Stimulated activated CD8-positive, alpha-beta memory T cell treated with anti-CD3 and anti-CD28 coated beads, Interleukin-15, amount 100 ng/mL, for 1 hour (primary cell): ENCODE results near the gene CDA.
A peak's percentile ranks its signal among the peaks of the same experiment; 100 is the strongest.

Experiments used
- DNase-seq: peaks from one replicate; pipeline ENCODE4 v3.0.0-alpha.2; 2020; ENCODE audit warnings: low read depth

The CDA gene

DNA sequence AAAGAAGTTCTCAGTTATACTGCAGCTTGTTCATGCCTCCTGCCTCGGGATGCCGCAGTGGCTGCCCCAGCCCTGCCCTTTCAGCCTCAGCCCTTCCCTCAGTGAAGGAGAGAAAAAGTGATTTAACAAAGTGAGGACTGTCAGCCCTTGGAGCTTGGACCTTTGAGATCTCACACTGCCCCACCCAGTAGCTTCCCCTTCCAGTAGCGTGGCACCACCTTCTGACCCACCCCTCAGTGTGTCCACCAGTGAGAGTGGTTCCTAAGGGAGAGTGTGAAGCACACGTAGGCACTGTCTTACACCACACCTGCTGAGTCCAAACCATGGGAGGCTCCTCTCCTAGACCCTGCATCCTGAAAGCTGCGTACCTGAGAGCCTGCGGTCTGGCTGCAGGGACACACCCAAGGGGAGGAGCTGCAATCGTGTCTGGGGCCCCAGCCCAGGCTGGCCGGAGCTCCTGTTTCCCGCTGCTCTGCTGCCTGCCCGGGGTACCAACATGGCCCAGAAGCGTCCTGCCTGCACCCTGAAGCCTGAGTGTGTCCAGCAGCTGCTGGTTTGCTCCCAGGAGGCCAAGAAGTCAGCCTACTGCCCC lies at the start of gene CDA:
Gene CDA, plus strand, starts transcription at position 464 of the 592 bp plus-strand sequence. Its CDS starts 33 bp downstream, at position 497.
- no peak for DNase-seq

DNA sequence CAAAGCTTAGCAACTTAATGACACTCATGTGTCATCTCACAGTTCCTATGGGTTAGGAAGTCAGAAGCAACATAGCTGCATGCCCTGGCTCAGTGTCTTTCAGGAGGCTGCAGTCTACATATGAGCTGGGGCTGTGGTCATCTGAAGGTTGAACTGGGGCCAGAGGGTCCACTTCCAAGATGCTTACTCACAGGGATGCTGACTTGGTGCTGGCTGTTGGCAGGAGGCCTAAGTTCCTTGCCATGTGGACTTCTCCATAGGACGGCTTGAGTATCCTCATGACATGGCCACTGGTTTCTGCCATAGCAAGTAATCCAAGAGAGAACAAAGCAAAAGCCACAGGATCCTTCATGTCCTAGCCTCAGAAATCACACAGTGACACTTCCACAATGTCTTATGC lies 48.6 kb upstream of the CDA start:
- no peak for DNase-seq

DNA sequence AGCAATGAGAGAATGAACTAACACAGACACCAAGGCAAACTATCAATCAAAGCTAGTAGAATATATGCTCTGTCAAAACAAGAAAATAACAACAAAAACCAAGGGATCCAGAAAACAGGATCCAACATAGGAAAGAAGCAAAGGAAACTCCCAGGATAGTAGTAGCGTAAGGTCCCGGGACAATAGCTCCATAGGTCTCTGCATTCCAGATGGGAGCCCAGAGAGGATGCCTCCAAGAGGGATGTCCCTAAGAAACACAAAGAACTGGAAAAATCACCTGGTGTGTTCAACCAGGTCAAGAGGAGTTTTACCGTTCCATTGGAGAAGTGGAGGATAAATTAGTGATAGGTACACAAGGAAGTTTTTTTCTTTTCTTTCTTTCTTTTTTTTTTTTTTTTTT lies 42.3 kb upstream of the CDA start:
- no peak for DNase-seq

DNA sequence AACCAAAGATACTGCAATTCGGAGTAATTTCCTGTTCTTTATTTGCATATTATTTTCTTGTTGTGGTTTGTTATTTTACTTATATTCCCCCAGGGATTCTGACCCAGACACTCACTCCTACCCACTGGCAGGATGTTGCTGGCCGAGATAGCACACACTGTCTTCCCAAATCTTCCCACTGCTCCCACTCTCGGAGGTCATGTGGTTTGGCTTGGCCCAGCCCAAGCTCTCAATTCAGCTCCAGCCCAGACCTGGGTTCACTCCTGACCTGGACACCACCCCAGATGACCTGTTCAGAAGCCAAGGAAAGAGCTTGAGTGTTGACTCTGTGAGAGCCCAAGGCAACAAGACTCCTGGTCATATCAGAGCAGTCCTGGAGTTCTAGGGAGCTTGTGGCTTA lies 37.7 kb upstream of the CDA start:
- DNase-seq = no peak

DNA sequence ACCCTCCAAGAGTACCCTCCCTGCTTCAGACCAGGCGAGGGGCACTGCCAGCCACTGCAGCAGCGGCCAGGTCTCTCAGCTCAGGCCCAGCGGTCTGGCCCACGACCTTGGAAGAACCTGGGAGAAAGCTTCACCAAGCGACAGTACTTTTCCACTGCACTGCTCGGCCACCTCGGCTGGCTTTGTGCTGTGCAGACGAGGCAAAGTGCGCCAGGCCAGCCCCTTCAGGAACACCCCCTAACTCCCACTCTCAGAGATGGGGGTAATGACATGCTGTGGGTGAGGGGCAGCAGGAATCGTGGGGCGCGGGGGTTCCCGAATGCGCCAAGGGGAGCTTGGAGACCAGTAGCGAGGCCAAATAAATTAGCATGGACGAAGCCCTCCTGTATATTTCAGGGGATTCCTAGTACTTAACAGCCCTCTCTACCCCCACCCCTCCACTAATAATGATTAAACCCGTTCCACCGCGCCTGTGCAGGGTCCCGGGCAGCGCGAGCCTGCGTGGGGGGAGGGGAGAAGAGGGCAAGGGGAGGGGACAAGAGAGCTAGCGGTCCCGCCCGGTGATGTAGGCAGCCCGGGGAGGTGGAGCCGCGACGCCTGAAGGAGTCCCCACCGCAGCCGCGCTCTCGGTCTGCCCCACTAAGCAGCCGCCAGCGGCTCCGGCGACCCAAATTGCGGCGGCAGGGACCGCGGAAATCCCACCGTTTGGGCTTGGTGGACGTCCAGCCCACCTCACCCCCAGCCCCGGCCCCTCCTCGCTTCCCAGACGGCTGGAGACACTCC lies 36.8 kb upstream of the CDA start, which contains the start of gene FAM43B:
Gene FAM43B, plus strand, starts transcription at position 629 of the 783 bp plus-strand sequence. CDS start 401 bp downstream, outside the sequence.
- no peak for DNase-seq

DNA sequence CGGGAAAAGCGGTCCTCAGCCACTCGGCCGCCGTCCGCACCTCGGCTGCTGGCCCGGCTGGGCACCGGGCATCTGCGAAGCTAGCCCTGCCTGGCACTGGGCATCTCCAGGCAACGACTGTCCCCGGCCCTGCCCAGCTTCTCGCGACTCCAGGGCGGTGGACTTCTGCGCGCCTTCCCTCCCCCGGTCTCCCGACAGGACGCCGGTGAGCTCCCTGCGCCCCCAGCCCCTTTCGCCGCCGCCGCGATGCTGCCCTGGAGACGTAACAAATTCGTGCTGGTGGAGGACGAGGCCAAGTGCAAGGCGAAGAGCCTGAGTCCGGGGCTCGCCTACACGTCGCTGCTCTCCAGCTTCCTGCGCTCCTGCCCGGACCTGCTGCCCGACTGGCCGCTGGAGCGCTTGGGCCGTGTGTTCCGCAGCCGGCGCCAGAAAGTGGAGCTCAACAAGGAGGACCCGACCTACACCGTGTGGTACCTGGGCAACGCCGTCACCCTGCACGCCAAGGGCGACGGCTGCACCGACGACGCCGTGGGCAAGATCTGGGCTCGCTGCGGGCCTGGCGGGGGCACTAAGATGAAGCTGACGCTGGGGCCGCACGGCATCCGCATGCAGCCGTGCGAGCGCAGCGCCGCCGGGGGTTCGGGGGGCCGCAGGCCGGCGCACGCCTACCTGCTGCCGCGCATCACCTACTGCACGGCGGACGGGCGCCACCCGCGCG lies 36.0 kb upstream of the CDA start:
- DNase-seq = no peak

DNA sequence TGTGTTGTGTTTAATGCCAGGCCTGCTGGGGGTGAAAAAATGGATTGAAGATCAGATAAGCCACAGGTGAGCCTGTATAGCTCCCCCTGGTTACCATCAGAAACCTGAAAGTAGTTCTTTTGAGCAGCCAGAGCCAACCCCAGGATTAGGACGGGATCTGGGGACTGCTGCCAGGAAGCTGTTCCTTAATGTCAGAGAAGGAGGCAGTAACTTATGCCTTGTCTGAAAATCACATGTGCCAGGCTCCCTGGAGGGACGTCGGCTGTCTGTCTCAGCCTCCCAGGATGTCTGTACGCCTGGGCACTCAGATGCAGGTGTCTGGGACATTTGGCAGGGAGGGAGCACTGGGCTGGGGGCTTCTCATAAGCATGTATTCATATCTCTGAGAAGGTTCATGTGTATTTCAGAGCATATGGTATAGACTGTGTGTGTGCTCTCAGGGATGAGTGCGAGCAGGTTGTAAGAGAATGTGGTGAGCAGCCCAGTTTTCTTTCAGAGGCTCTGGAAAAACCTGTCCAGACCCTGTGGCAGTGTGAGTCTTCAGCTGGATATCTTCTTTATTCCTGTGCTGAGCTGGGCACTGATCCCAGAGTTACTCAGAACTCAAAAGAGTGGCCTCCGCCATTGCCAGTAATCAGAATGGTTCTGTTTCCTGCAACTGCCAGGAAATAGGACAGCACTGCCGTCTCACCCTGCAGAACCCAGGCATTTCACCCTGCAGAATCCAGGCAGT lies 33.7 kb upstream of the CDA start:
- DNase-seq = no peak

DNA sequence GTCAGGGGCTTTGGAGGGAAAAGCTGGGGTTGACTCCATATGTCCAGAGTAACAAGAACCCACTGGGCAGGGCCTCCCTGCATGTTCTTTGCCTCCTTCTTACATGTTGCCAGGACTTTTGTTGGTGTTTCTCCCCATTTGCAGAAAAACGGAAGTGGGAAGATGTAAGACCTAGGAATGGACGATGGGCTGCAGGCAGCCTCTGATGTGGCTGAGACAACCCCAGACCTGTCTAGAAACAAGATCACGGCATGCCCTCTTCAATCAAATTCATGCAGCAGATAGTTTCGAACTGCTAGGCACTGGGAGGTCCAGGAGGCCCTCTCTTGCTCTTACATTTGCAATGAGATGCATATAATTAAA lies 33.2 kb upstream of the CDA start:
- DNase-seq = no peak

DNA sequence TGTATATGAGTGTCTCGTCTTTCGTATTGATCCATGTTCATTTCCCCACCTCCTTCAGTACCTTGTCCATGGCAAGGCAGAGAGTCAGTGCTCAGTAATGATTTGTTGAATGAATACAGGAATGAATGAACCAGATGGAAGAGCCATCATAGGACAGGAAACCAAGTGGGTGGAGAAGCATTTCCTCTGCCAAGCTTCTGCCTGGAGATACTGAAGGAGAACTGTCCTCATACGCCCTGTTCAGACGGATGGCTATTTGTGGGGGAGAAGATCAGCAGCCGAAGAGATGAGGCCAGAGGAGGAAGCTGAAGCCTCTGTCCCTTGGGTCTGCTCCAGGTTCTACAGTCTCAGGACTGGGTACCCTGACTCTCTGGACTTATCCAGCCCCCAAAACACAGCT lies 30.7 kb upstream of the CDA start:
- DNase-seq = no peak

DNA sequence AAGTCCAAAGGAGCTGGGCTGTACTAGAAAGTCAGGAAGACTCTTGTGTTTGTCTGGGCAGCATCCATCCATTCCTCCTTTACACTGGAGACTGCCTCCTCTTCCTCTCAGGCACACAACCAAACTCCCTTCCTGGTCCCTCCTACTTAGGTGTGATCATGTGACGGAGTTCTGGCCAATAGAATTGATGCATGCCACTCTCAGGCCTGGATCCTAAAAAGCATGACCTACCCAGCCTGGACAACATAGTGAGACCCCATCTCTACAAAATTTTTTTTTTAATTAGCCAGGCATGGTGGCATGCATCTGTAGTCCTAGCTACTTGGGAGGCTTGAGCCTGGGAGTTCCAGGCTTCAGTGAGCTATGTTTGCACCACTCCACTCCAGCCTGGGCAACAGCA lies 27.9 kb upstream of the CDA start:
- DNase-seq = no peak

DNA sequence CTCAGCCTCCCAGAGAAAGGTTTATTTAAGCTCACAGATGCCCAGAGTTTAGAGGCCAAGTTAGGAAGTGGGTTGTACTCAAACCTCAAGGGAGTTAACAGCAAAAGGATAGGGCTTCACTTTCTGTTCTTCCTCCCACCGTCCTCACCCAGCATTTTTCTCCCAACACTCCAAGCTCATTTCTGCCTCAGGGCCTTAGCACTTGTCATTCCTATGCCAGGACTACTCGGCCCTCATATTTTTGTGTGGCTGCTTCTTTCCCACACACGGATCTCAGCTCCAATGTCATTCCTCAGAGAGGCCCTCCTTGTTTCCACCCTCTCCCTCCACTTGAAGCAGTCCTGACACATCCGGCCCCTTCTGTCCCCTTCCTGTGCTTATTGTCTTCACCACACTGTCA lies 23.7 kb upstream of the CDA start:
- DNase-seq = no peak

DNA sequence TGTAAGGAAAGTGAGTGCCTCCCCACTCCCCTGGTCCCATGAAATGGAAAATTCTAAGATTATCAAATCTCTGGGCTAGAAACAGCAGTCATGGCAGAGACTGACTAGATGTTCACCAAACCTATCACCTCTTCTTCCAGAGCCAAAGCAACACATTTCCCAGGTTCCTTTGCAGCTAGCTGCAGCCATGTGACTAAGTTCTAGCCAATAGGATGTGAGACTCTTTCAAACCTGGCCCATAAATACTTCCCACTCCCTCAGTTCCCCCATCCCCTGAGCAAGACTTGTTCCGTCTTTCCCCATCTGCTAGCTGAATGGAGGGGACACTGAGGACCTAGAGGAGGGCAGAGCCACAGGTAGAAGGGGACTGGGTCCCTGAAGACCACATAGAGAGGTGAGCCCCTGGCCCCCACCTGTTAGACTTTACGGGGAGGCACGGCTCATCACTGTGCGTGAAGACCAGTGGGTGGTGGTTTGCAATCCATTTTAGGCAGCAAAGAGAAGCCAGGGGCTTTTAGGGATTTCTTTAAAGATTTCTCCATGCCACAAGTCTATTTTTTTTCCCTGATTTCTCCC lies 19.3 kb upstream of the CDA start:
- DNase-seq = no peak

DNA sequence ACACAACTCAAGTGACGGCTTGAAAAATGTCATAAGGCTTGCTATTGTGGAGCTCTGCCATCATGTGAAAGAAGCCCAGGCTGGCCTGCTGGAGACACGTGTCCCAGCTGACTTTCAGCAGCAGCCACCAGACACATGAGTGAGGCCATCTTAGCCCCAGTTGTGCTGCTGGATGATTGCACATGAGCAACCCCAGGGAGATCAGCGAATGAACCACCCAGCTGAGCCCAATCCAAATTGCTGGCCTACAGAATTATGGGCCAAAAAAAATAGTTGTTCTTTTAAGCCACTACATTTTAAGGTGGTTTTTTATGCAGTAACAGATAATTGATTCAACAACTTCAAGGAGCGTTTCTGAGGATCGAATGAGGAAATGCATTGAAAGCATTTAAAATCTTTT lies 17.5 kb upstream of the CDA start:
- no peak for DNase-seq

DNA sequence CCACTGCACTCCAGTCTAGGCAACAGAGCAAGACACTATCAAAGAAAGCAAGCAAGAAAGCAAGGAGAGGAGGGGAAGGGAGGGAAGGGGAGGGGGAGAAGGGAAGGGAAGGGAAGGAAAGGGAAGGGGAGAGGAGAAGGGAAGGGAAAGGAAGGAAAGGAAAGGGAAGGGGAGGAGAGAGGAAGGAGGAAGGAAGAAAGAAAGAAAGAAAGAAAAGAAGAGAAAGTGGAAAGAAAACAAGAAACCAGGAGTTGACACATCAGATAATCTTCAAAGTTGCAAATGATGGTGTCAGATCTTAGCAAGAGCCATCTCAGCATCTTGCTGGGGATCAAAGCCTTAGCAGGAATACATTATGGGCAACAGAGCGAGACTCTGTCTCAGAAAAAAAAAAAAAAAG lies 14.9 kb upstream of the CDA start:
- no peak for DNase-seq

DNA sequence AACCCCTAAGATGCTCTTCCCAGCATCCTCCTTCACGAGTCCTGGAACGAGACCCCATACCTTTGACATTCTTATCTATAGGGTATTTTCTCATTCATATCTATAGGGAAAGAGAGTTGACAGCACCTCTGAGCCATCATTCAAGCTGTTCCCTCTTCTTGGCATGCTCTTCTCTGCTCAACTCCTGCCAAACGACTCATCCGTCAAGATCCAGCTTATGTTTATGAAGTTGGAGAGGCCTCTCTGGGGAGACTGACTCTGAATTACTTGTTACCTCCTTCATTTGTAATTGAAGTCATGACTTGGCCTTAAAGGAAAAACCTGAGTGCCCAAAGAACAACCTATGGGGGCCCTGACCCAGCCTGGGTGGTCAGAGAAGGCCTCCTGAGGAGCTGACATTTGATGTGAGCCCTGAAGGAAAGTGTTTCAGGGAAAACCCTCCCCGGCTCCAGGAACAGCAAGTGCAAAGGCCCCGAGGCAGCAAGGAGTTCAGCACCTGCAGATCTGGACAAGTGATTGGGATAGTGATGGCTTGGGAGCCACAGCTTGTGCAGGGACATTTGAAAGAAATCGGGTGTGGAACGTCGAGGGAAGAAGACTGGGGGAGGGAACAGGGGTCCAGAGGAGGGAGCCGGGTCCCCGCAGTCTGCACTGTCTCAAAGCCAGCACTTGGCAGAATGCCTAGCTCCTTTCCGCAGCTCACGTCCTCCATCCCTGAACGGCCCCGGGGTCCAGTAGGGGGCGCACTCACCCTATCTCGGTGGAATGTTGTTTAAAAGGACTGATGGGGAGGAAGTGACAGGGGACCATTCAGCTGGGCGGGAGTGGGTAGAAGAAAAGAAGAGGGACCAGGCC lies 14.0 kb upstream of the CDA start:
- peak; percentile 35 for DNase-seq

DNA sequence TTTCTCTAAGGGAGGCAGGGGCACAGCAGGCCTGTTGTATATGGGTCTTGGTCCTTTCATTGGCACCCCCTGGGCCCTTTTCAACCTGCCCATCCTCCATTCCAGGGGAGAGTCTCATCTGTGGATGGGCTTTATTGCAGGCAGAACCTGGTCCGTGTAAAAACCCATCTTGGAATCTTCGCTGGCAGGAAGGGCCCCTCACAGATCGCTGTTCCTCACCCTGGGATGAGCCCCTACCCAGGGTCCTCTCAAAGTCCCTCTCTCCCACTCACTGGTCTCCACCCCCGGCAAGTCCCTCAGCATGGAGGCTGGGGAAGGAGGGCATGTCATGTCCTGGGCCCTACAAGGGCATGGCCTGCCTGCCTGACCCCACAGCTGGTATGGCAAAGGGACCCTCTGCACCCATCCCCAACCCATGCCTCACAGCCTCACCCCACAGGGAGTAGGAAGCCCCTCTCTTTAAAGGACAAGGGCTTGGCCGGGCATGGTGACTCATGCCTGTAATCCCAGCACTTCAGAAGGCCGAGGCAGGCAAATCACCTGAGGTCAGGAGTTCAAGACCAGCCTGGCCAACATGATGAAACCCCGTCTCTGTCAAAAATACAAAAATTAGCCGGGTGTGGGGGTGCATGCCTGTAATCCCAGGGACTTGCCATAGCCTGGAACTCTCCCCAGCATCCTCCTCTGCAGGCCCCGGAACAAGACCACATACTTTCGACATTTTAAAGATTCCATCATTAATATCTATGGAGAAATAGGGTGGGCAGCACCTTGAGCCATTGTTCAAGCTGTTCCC lies 13.2 kb upstream of the CDA start:
- no peak for DNase-seq

DNA sequence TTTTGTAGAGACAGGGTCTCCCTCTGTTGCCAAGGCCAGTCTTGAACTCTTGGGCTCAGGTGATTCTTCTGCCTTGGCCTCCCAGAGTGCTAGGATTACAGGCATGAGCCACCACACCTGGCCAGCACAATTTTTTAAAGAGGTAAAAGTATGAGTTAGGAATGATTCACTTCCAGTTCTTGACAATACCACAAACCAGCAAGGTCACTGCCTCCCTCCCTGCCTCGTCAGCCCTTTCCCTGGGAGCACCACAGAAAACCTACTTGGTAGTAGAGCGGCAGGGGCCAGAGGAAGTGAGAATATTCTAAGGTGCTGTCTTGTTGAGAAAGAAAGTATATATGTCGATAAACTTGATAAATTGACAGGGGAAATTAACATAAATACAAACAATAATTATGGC lies 10.8 kb upstream of the CDA start:
- DNase-seq = no peak

DNA sequence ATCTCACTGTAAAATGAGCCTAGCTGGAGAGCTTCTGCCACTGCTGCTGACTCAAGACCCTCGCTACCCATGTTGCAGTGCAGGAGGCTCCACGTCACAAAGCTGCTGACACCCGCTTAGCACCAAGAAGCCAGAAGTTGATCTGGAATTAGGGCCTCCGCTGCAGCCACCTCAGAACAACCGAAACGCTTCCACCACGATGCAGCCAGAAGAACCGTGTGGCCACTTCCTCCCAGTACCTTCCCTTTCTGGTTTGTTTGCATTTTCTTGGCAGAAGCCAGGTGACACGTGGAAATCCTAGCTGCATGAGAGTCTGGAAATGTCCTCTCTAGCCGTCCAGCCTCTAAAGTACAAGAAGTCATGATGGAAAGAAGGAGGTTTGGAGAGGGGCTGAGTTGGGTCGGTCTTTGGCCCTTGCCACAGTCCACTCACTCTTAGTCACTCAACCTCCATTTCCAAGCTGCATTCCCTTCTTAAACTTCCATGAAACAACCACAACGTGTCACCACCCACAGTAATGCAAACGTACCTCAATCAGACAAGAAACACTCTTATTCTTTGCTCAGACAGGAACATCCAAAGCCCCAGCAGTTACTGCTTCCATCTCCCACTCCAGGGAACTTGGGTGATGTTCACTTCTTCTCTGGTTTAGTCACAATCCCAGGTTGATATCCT lies 10.0 kb upstream of the CDA start:
- no peak for DNase-seq

DNA sequence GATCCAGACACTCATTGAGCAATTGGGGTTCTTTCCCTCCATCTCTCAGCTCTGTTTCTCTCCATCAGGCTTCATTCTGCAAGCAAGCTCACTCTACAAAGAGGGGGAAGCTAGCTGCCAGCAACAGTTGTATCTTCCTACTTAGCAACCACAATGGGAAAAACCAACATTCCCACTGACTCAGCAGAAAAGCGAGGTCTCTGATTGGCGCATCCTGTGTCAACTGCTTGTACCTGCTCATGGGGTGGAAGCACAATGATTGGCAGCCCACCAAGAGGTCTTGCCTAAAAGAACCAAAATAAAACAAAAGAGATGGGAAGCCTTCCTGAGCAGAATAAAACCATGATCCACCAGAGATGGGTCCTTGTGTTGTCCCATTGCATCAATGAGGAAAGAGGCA lies 4.0 kb upstream of the CDA start:
- no peak for DNase-seq
